ENCODE data around the gene RIPK1.
A peak's percentile ranks its signal among the peaks of the same experiment; 100 is the strongest.

RIPK1 gene

DNA sequence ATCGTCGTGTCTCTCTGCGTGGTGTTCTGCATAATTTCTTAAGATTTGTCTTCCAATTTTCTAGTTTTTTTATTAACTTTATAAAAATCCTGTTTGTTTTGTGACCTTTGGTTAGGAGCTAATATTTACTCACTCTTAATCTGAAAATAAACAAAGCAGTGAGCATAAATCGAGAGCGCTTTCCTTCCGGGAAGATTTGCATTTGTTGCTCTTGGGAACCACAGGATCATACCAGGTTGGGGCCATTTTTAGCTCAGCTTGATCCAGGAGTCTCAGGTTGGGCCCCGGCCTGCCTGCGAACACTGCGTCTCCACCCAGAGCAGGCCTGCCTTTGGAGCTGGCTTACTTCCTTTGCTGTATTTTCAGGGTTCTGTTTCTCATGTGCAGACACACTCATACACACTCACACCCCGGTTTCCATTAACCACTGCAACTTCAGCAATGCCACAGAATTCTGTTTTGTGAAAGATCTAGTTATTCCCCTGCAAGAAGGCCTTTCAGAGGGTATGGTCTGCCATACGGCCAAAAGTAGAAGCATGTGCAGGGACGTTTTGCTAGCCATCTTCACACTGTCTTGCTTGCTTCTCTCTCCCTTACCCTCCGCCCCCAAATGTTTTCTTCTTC, 67.5 kb downstream of the RIPK1 start:
- no peak for TF ChIP-seq ZFP3 (CRISPR knock-in tag; IDR thresholded peaks at IDR 0.05)
- TF ChIP-seq, protein P1, sequence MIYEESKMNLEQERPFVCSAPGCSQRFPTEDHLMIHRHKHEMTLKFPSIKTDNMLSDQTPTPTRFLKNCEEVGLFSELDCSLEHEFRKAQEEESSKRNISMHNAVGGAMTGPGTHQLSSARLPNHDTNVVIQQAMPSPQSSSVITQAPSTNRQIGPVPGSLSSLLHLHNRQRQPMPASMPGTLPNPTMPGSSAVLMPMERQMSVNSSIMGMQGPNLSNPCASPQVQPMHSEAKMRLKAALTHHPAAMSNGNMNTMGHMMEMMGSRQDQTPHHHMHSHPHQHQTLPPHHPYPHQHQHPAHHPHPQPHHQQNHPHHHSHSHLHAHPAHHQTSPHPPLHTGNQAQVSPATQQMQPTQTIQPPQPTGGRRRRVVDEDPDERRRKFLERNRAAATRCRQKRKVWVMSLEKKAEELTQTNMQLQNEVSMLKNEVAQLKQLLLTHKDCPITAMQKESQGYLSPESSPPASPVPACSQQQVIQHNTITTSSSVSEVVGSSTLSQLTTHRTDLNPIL (CRISPR knock-in tag; IDR thresholded peaks at IDR 0.05; ENCODE audit: low read depth): no peak
- TF ChIP-seq CSDC2 (CRISPR knock-in tag; IDR thresholded peaks at IDR 0.05): no peak
- TF ChIP-seq ZFP30 (CRISPR knock-in tag; IDR thresholded peaks at IDR 0.05): no peak
- no peak for TF ChIP-seq ISL1 (CRISPR knock-in tag; IDR thresholded peaks at IDR 0.05)
- TF ChIP-seq ARNTL (CRISPR knock-in tag; IDR thresholded peaks at IDR 0.05; ENCODE audit: borderline replicate concordance, low read depth): no peak
- TF ChIP-seq CSRNP3 (CRISPR knock-in tag; IDR thresholded peaks at IDR 0.05): no peak
- no peak for ATAC-seq

GRCh38 chr6:3136292-3137011, 68.2 kb downstream of the RIPK1 start:
- no peak; the same call in 1 of the 3 replicates for ATAC-seq
- TF ChIP-seq POU6F1 (CRISPR knock-in tag; IDR thresholded peaks at IDR 0.05; ENCODE audit: borderline replicate concordance, low read depth) (no peak), ZNF70 (CRISPR knock-in tag; IDR thresholded peaks at IDR 0.05) (no peak), TSHZ2 (CRISPR knock-in tag; IDR thresholded peaks at IDR 0.05) (no peak), ESRRG (CRISPR knock-in tag; IDR thresholded peaks at IDR 0.05) (no peak)

- TF ChIP-seq ZFP30 (CRISPR knock-in tag; IDR thresholded peaks at IDR 0.05) (no peak), RARB (CRISPR knock-in tag; IDR thresholded peaks at IDR 0.05) (no peak), PPARA (CRISPR knock-in tag; IDR thresholded peaks at IDR 0.05; ENCODE audit: borderline replicate concordance) (no peak), ZFP3 (CRISPR knock-in tag; IDR thresholded peaks at IDR 0.05) (no peak), ARNTL (CRISPR knock-in tag; IDR thresholded peaks at IDR 0.05; ENCODE audit: borderline replicate concordance, low read depth) (no peak), CSRNP3 (CRISPR knock-in tag; IDR thresholded peaks at IDR 0.05) (no peak), GLIS3 (CRISPR knock-in tag; IDR thresholded peaks at IDR 0.05) (no peak), SNAI2 (CRISPR knock-in tag; IDR thresholded peaks at IDR 0.05) (no peak), TSHZ2 (CRISPR knock-in tag; IDR thresholded peaks at IDR 0.05) (no peak), ISL1 (CRISPR knock-in tag; IDR thresholded peaks at IDR 0.05) (no peak), OSR1 (CRISPR knock-in tag; IDR thresholded peaks at IDR 0.05) (no peak), ZNF565 (CRISPR knock-in tag; conservative IDR thresholded peaks at IDR 0.05; ENCODE audit: low read depth) (no peak), TOX (CRISPR knock-in tag; IDR thresholded peaks at IDR 0.05; ENCODE audit: borderline replicate concordance) (no peak), POU6F1 (CRISPR knock-in tag; IDR thresholded peaks at IDR 0.05; ENCODE audit: borderline replicate concordance, low read depth) (no peak)
- TF ChIP-seq, protein P2, sequence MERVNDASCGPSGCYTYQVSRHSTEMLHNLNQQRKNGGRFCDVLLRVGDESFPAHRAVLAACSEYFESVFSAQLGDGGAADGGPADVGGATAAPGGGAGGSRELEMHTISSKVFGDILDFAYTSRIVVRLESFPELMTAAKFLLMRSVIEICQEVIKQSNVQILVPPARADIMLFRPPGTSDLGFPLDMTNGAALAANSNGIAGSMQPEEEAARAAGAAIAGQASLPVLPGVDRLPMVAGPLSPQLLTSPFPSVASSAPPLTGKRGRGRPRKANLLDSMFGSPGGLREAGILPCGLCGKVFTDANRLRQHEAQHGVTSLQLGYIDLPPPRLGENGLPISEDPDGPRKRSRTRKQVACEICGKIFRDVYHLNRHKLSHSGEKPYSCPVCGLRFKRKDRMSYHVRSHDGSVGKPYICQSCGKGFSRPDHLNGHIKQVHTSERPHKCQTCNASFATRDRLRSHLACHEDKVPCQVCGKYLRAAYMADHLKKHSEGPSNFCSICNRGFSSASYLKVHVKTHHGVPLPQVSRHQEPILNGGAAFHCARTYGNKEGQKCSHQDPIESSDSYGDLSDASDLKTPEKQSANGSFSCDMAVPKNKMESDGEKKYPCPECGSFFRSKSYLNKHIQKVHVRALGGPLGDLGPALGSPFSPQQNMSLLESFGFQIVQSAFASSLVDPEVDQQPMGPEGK (CRISPR knock-in tag; IDR thresholded peaks at IDR 0.05; ENCODE audit: borderline replicate concordance): no peak
- ATAC-seq: peak; percentile 84
These were observed 68.9 kb downstream of the RIPK1 start for GRCh38 chr6:3137057-3137777.
